Type B pancreatic cell (in vitro differentiated cells): ENCODE data around the gene DNAJA3. TPM values are rescaled to one million over a fixed set of nuclear protein-coding genes. Genes with fewer than 3 reads are reported as not detected.
A peak's percentile ranks its signal among the peaks of the same experiment; 100 is the strongest.

ENCODE experiments used
- DNase-seq: peaks from one replicate; pipeline ENCODE4 v3.0.0; 2021; ENCODE audit warnings: mixed read lengths; ENCODE audit not compliant: unreplicated experiment; ENCODE audit errors: extremely low spot score
- H3K27ac Mint-ChIP-seq: 2 replicates; pipeline ENCODE4 v1.8.0; 2021; ENCODE audit warnings: mild to moderate bottlenecking, mixed read lengths
- H3K27me3 Mint-ChIP-seq: 2 replicates; pipeline ENCODE4 v1.8.0; 2021; ENCODE audit warnings: mixed read lengths
- H3K36me3 Mint-ChIP-seq: 2 replicates; pipeline ENCODE4 v1.8.0; 2021; ENCODE audit warnings: mixed read lengths
- H3K4me1 Mint-ChIP-seq: one replicate; pipeline ENCODE4 v1.8.0; 2021; ENCODE audit warnings: mixed read lengths; ENCODE audit not compliant: unreplicated experiment
- H3K4me3 Mint-ChIP-seq: 2 replicates; pipeline ENCODE4 v1.8.0; 2021; ENCODE audit warnings: mild to moderate bottlenecking, mixed read lengths
- H3K9me3 Mint-ChIP-seq: 2 replicates; pipeline ENCODE4 v1.8.0; 2021; ENCODE audit warnings: mixed read lengths
- total RNA-seq: library from RNA; stranded (reverse); gene quantifications from 2 replicates; pipeline ENCODE4 v1.2.1, GENCODE V29; 2021; ENCODE audit warnings: low replicate concordance
- TF ChIP-seq, protein P1 (sequence below): fragments of 200-600 bp; sonication (generic); conservative IDR thresholded peaks from 2 replicates; pipeline ENCODE4 v1.5.0; 2021; ENCODE audit warnings: antibody characterized with exemption, mild to moderate bottlenecking

Gene DNAJA3
- total RNA-seq, 1 donor from 2014 or later = 46.5 TPM

DNA sequence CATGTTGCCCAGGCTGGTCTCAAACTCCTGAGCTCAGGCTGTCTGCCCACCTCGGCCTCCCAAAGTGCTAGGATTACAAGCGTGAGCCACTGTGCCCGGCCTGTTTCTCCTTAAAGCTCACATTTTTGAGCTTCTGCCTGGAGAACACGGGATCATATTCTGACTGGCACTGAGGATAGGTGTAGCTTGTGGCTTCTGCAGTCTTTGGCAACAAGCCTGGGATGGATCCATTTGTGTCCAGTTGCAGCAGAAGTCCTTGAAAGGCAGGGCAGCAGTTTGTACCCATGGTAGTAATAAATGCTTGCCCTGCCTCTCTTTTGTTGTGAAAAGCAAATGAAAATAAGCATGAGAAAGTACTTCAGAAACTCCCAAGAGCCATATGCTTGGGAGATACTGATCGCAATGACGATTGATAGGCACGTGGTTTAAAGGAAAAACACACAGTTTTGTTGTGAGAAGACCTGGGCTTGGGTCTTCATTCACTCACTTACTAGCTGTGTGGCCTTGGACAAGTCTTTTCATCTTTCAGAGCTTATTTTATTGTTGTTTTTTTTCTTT lies 6.2 kb upstream of the DNAJA3 start:
- H3K27me3 Mint-ChIP-seq = peaks cover 3% of the 10 kb centered on the region
- TF ChIP-seq, protein P1, sequence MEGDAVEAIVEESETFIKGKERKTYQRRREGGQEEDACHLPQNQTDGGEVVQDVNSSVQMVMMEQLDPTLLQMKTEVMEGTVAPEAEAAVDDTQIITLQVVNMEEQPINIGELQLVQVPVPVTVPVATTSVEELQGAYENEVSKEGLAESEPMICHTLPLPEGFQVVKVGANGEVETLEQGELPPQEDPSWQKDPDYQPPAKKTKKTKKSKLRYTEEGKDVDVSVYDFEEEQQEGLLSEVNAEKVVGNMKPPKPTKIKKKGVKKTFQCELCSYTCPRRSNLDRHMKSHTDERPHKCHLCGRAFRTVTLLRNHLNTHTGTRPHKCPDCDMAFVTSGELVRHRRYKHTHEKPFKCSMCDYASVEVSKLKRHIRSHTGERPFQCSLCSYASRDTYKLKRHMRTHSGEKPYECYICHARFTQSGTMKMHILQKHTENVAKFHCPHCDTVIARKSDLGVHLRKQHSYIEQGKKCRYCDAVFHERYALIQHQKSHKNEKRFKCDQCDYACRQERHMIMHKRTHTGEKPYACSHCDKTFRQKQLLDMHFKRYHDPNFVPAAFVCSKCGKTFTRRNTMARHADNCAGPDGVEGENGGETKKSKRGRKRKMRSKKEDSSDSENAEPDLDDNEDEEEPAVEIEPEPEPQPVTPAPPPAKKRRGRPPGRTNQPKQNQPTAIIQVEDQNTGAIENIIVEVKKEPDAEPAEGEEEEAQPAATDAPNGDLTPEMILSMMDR = no peak
- no peaks in the 10 kb centered on the region for H3K36me3 Mint-ChIP-seq
- no peak for DNase-seq
- H3K4me3 Mint-ChIP-seq = no peak overlapping the region
- H3K27ac Mint-ChIP-seq = no peak overlapping the region
- peaks cover 10% of the 10 kb centered on the region for H3K4me1 Mint-ChIP-seq
- H3K9me3 Mint-ChIP-seq = no peaks in the 10 kb centered on the region

DNA sequence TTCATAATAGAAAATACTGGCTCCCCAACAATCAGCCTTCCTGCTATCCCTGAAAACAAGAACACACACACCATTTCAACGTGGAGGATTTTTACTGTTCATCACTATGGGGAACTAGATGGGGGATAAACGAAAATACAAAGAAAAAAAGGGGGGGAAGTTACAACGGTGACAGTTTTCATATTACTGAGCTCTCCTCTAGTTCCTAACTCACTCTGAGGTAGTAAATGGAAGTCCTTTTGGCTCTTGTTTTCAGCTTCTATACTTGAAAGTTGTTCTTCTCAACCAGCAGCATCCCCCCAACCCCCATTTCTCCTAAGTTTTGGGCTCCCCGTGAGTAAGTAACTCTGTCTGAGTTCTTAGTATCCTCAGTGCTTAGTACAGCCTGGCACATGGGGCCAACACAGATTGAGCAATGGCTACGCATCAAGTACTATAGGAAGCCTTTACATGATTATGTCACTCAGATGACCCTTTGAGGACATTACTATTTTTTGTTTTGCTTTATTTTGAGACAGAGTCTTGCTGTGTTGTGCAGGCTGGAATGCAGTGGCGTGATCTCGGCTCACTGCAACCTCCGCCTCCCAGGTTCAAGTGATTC lies 5.1 kb upstream of the DNAJA3 start:
- Mint-ChIP-seq H3K36me3 (no peaks in the 10 kb centered on the region), H3K27me3 (no peaks in the 10 kb centered on the region), H3K4me3 (no peak overlapping the region), H3K9me3 (no peaks in the 10 kb centered on the region), H3K27ac (no peak overlapping the region), H3K4me1 (peaks cover 9% of the 10 kb centered on the region)
- TF ChIP-seq, protein P1 = no peak
- DNase-seq = no peak

GRCh38 chr16:4426021-4426684 lies 485 bp downstream of the DNAJA3 start:
- Mint-ChIP-seq H3K36me3 (peaks cover 7% of the 10 kb centered on the region), H3K4me3 (peak overlapping the region; percentile 98), H3K4me1 (peaks cover 26% of the 10 kb centered on the region), H3K9me3 (no peaks in the 10 kb centered on the region), H3K27me3 (no peaks in the 10 kb centered on the region), H3K27ac (peak overlapping the region; percentile 100)
- TF ChIP-seq, protein P1 = no peak
- DNase-seq = no peak

- Mint-ChIP-seq H3K27me3 (no peaks in the 10 kb centered on the region), H3K27ac (peak overlapping the region; percentile 100), H3K4me1 (peaks cover 26% of the 10 kb centered on the region), H3K9me3 (no peaks in the 10 kb centered on the region), H3K4me3 (peak overlapping the region; percentile 98), H3K36me3 (peaks cover 8% of the 10 kb centered on the region)
- DNase-seq = no peak
- TF ChIP-seq, protein P1 = no peak
Observed at GRCh38 chr16:4426722-4427372, 1.2 kb downstream of the DNAJA3 start.

DNA sequence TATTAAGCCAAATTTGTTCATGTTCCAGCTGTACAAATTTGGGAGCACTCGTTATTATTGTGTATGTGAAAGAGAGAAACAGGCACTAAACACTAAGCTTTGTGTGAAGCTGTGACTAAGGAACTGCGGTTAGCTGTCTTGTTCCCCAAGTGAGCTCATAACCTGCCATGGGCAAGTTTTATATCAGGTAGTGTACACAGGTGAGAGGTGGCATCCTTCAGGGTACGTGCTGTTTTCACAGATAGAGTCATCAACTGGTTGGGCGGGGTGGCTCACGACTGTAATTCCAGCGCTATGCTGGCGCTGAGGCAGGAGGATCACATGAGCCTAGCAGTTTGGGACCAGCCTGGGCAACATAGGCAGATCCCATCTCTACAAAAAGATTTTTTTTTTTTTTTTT lies 2.8 kb downstream of the DNAJA3 start:
- peaks cover 13% of the 10 kb centered on the region for H3K36me3 Mint-ChIP-seq
- peak overlapping the region; percentile 55 for H3K4me3 Mint-ChIP-seq
- no peak for DNase-seq
- no peaks in the 10 kb centered on the region for H3K9me3 Mint-ChIP-seq
- no peak overlapping the region for H3K27ac Mint-ChIP-seq
- H3K27me3 Mint-ChIP-seq = no peaks in the 10 kb centered on the region
- TF ChIP-seq, protein P1 = no peak
- H3K4me1 Mint-ChIP-seq = peaks cover 26% of the 10 kb centered on the region
